ENCODE results near the gene NR3C2.

Gene NR3C2

GRCh38 chr4:148215202-148215601 is 227.0 kb downstream of the NR3C2 start:
- TF ChIP-seq CTCF (IDR thresholded peaks at IDR 0.05) = no peak

GRCh38 chr4:148214529-148215166 is 227.6 kb downstream of the NR3C2 start:
- no peak for TF ChIP-seq CTCF (IDR thresholded peaks at IDR 0.05)

- no peak for TF ChIP-seq CTCF (IDR thresholded peaks at IDR 0.05)
These were observed 230.7 kb downstream of the NR3C2 start for GRCh38 chr4:148211533-148211932.

- TF ChIP-seq CTCF (IDR thresholded peaks at IDR 0.05) = no peak
These were observed 231.6 kb downstream of the NR3C2 start for GRCh38 chr4:148210661-148211060.

GRCh38 chr4:148207068-148207467 is 235.1 kb downstream of the NR3C2 start:
- no peak for TF ChIP-seq CTCF (IDR thresholded peaks at IDR 0.05)

GRCh38 chr4:148205476-148205875 is 236.7 kb downstream of the NR3C2 start:
- TF ChIP-seq CTCF (IDR thresholded peaks at IDR 0.05) = no peak

GRCh38 chr4:148204892-148205291 is 237.3 kb downstream of the NR3C2 start:
- TF ChIP-seq CTCF (IDR thresholded peaks at IDR 0.05) = no peak

- no peak for TF ChIP-seq CTCF (IDR thresholded peaks at IDR 0.05)
These were observed 238.0 kb downstream of the NR3C2 start for GRCh38 chr4:148204171-148204570.
